ENCODE results near the gene LRRC9. TPM values are rescaled to one million over a fixed set of nuclear protein-coding genes. Genes with fewer than 3 reads are reported as not detected.
"Not testable (repeated sequence)": the region's sequence is repeated elsewhere in the genome, so short reads cannot be mapped to it uniquely, and the experiment has no call there.

LRRC9 gene
- total and polyA plus RNA-seq, 2 donors (not counting 1 experiment from before 2014, with no cell fraction given), result not detected

DNA sequence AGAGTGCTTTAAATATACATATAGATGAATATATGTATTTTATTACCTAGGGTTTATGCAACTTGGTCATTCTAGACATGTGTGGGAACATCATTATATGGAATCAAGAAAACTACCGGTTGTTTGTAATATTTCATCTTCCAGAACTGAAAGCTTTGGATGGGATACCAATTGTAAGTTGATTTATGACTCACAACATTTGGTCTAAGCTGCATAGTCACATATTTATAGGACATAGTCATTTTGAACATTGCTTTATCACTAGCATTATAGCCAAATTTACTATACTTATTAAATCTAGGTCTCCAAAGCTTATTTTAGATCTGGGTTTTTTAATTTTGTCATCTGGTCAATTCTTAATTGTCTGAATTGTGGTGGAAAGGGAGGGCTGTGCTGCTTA is 88.1 kb downstream of the LRRC9 start:
- no peak overlapping the region for H3K27ac ChIP-seq (ENCODE audit: low read length in 2 of 2)
- Mint-ChIP-seq H3K27ac (no peak overlapping the region), H3K9me3 (ENCODE audit: insufficient read depth) (no peaks in the 10 kb centered on the region), H3K27me3 (peaks cover 8% of the 10 kb centered on the region), H3K4me3 (no peak overlapping the region), H3K4me1 (no peaks in the 10 kb centered on the region)
- H3K27me3 ChIP-seq (replicated peaks in 1 of 4; ENCODE audit: control extremely low read depth in 1 of 4, control insufficient read depth in 3 of 4, insufficient read depth in 4 of 4, low read length in 3 of 4), result no peaks in the 10 kb centered on the region
- no peak for DNase-seq
- no peaks in the 10 kb centered on the region for H4K20me1 ChIP-seq (ENCODE audit: control insufficient read depth, insufficient read depth, low read length, poor library complexity, severe bottlenecking)
- H3K9ac ChIP-seq (ENCODE audit: low read length), result no peak overlapping the region
- no peak overlapping the region for H3K4me3 ChIP-seq (ENCODE audit: control extremely low read depth in 1 of 5, extremely low read depth in 1 of 5, insufficient read depth in 1 of 5, low read depth in 2 of 5, low read length in 4 of 5)
- no peak overlapping the region for H2AFZ ChIP-seq (ENCODE audit: insufficient read depth, low read depth, low read length, poor library complexity, severe bottlenecking)
- CTCF ChIA-PET, result no interaction called here
- intact Hi-C loops (cut with micrococcal nuclease), result no loop called here
- no peaks in the 10 kb centered on the region for H3K79me2 ChIP-seq (ENCODE audit: control insufficient read depth, insufficient read depth, low read length)
- ATAC-seq (ENCODE audit: low read depth), result no peak
- no CpG with 5 or more reads among the region's 1 CpG for WGBS (ENCODE audit: insufficient coverage)
- H3K36me3 ChIP-seq (replicated peaks in 1 of 2; ENCODE audit: control extremely low read depth in 1 of 2, control insufficient read depth in 1 of 2, extremely low read depth in 1 of 2, insufficient read depth in 2 of 2, low read length in 1 of 2), result no peaks in the 10 kb centered on the region
- peaks cover 0 to 7% (median 4%) of the 10 kb centered on the region in 3 donors for H3K9me3 ChIP-seq (ENCODE audit: control extremely low read depth in 1 of 3, control insufficient read depth in 2 of 3, insufficient read depth in 1 of 3, low read length in 2 of 3)
- TF ChIP-seq, protein P1, sequence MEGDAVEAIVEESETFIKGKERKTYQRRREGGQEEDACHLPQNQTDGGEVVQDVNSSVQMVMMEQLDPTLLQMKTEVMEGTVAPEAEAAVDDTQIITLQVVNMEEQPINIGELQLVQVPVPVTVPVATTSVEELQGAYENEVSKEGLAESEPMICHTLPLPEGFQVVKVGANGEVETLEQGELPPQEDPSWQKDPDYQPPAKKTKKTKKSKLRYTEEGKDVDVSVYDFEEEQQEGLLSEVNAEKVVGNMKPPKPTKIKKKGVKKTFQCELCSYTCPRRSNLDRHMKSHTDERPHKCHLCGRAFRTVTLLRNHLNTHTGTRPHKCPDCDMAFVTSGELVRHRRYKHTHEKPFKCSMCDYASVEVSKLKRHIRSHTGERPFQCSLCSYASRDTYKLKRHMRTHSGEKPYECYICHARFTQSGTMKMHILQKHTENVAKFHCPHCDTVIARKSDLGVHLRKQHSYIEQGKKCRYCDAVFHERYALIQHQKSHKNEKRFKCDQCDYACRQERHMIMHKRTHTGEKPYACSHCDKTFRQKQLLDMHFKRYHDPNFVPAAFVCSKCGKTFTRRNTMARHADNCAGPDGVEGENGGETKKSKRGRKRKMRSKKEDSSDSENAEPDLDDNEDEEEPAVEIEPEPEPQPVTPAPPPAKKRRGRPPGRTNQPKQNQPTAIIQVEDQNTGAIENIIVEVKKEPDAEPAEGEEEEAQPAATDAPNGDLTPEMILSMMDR (IDR thresholded peaks at IDR 0.05), result no peak
- no peak for TF ChIP-seq EZH2 (IDR thresholded peaks at IDR 0.05; ENCODE audit: borderline replicate concordance, insufficient read depth, low read depth, low read length, poor library complexity, severe bottlenecking)
- no peaks in the 10 kb centered on the region for H3K4me1 ChIP-seq (ENCODE audit: control insufficient read depth in 2 of 2, insufficient read depth in 2 of 2, low read length in 2 of 2)
- H3K4me2 ChIP-seq (replicated peaks; ENCODE audit: low read depth, low read length, poor library complexity, severe bottlenecking), result no peak overlapping the region
- POLR2A ChIA-PET, result no interaction called here

GRCh38 chr14:60010263-60010662 is 90.3 kb downstream of the LRRC9 start:
- WGBS (ENCODE audit: insufficient coverage), result 69% methylated on average over 4 of the region's 4 CpGs
- H3K4me2 ChIP-seq (replicated peaks; ENCODE audit: low read depth, low read length, poor library complexity, severe bottlenecking); H3K4me1 ChIP-seq (ENCODE audit: control insufficient read depth in 2 of 2, insufficient read depth in 2 of 2, low read length in 2 of 2); intact Hi-C loops (cut with micrococcal nuclease); H3K4me3 Mint-ChIP-seq; H3K27ac ChIP-seq (ENCODE audit: low read length in 2 of 2); H3K79me2 ChIP-seq (ENCODE audit: control insufficient read depth, insufficient read depth, low read length); H3K4me3 ChIP-seq (ENCODE audit: control extremely low read depth in 1 of 5, extremely low read depth in 1 of 5, insufficient read depth in 1 of 5, low read depth in 2 of 5, low read length in 4 of 5); POLR2A ChIA-PET; DNase-seq; H2AFZ ChIP-seq (ENCODE audit: insufficient read depth, low read depth, low read length, poor library complexity, severe bottlenecking); H3K27ac Mint-ChIP-seq; CTCF ChIA-PET; H3K9ac ChIP-seq (ENCODE audit: low read length); H3K9me3 ChIP-seq (ENCODE audit: control extremely low read depth in 1 of 3, control insufficient read depth in 2 of 3, insufficient read depth in 1 of 3, low read length in 2 of 3); H3K36me3 ChIP-seq (replicated peaks in 1 of 2; ENCODE audit: control extremely low read depth in 1 of 2, control insufficient read depth in 1 of 2, extremely low read depth in 1 of 2, insufficient read depth in 2 of 2, low read length in 1 of 2); H4K20me1 ChIP-seq (ENCODE audit: control insufficient read depth, insufficient read depth, low read length, poor library complexity, severe bottlenecking); H3K9me3 Mint-ChIP-seq (ENCODE audit: insufficient read depth); H3K27me3 ChIP-seq (replicated peaks in 1 of 4; ENCODE audit: control extremely low read depth in 1 of 4, control insufficient read depth in 3 of 4, insufficient read depth in 4 of 4, low read length in 3 of 4); ATAC-seq (ENCODE audit: low read depth); H3K4me1 Mint-ChIP-seq: not testable (repeated sequence)
- H3K27me3 Mint-ChIP-seq, result peaks cover 11% of the 10 kb centered on the region

Measured in B cell (primary cell).